Measurements from ENCODE around the gene ANP32A. TPM values are rescaled to one million over a fixed set of nuclear protein-coding genes. Genes with fewer than 3 reads are reported as not detected.

ANP32A gene
- total and polyA plus RNA-seq, 2 experiments from 2014 or later: 140 to 278 TPM

DNA sequence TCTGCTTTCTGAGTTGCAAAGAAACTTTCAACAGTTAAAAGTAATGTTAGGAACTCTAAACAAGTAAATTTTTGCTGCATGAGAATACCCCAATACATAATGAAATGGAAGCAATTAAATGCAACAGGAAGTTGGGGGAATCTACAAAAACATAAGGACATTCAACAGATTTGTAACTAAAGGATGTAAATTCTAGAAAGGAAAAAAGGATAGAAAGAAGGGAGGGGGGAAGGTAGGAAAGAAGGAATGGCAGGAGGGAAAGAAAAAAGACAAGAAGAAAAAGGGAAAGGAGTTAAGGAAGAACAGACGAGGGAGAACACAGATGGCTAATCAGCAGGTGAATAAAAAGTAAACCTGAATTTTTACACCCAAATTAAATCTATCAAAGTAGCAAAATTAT lies 22.3 kb upstream of the ANP32A start:
- Histone ChIP-seq H3K27me3 (peaks cover 48% of the 10 kb centered on the region), H3K4me1 (ENCODE audit: low read depth) (no peaks in the 10 kb centered on the region), H3K27ac (no peak overlapping the region), H3K4me3 (no peak overlapping the region), H3K9me3 (ENCODE audit: low read depth) (no peaks in the 10 kb centered on the region), H3K36me3 (no peaks in the 10 kb centered on the region)
- DNase-seq (ENCODE audit: low read depth in 1 of 2, low spot score in 1 of 2): no peak
- TF ChIP-seq, protein P1, sequence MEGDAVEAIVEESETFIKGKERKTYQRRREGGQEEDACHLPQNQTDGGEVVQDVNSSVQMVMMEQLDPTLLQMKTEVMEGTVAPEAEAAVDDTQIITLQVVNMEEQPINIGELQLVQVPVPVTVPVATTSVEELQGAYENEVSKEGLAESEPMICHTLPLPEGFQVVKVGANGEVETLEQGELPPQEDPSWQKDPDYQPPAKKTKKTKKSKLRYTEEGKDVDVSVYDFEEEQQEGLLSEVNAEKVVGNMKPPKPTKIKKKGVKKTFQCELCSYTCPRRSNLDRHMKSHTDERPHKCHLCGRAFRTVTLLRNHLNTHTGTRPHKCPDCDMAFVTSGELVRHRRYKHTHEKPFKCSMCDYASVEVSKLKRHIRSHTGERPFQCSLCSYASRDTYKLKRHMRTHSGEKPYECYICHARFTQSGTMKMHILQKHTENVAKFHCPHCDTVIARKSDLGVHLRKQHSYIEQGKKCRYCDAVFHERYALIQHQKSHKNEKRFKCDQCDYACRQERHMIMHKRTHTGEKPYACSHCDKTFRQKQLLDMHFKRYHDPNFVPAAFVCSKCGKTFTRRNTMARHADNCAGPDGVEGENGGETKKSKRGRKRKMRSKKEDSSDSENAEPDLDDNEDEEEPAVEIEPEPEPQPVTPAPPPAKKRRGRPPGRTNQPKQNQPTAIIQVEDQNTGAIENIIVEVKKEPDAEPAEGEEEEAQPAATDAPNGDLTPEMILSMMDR (IDR thresholded peaks at IDR 0.05; ENCODE audit: low read depth, low read length): no peak

DNA sequence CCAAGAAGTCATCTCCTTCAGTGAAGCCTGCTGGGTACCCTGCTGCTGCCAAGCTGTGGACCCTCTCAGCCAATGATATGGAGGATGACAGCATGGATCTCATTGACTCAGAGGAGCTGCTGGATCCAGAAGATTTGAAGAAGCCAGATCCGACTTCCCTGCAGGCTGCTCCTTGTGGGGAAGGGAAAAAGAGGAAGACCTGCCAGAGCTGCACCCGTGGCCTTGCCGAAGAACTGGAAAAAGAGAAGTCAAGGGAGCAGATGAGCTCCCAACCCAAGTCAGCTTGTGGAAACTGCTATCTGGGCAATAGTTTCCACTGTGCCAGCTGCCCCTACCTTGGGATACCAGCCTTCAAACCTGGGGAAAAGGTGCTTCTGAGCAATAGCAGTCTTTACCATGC lies 13.7 kb upstream of the ANP32A start:
- Histone ChIP-seq H3K27ac (no peak overlapping the region), H3K4me1 (ENCODE audit: low read depth) (no peaks in the 10 kb centered on the region), H3K9me3 (ENCODE audit: low read depth) (no peaks in the 10 kb centered on the region), H3K36me3 (no peaks in the 10 kb centered on the region), H3K4me3 (no peak overlapping the region), H3K27me3 (no peaks in the 10 kb centered on the region)
- TF ChIP-seq, protein P1 (IDR thresholded peaks at IDR 0.05; ENCODE audit: low read depth, low read length): no peak
- DNase-seq (ENCODE audit: low read depth in 1 of 2, low spot score in 1 of 2): no peak

DNA sequence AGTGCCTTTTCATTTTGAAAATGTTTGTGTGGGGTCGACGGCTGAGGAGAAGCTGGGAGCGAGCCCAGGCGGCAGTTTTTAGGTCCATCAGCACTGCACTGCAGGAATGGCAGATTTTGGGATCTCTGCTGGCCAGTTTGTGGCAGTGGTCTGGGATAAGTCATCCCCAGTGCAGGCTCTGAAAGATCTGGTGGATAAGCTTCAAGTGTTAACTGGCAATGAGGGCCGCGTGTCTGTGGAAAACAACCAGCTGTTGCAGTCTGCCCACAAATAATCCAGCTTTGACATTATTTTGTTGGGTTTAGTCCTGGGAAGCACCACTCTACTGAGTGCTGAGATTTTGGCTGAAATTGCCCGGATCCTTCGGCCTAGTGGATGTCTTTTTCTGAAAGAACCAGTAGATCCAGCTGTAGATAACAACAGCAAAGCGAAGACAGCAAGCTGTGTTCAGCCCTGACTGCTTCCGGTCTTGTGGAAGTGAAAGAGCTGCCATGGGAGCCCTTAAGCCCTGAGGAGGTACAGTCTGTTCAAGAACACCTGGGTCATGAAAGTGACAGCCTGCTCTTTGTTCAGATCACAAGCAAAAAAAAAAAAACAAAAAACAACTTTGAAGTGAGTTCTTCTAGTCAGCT lies 13.1 kb upstream of the ANP32A start:
- no peaks in the 10 kb centered on the region for H3K27me3 ChIP-seq
- no peaks in the 10 kb centered on the region for H3K36me3 ChIP-seq
- no peaks in the 10 kb centered on the region for H3K4me1 ChIP-seq (ENCODE audit: low read depth)
- H3K9me3 ChIP-seq (ENCODE audit: low read depth): no peaks in the 10 kb centered on the region
- no peak overlapping the region for H3K4me3 ChIP-seq
- no peak overlapping the region for H3K27ac ChIP-seq
- TF ChIP-seq, protein P1 (IDR thresholded peaks at IDR 0.05; ENCODE audit: low read depth, low read length): no peak
- DNase-seq (ENCODE audit: low read depth in 1 of 2, low spot score in 1 of 2): no peak

DNA sequence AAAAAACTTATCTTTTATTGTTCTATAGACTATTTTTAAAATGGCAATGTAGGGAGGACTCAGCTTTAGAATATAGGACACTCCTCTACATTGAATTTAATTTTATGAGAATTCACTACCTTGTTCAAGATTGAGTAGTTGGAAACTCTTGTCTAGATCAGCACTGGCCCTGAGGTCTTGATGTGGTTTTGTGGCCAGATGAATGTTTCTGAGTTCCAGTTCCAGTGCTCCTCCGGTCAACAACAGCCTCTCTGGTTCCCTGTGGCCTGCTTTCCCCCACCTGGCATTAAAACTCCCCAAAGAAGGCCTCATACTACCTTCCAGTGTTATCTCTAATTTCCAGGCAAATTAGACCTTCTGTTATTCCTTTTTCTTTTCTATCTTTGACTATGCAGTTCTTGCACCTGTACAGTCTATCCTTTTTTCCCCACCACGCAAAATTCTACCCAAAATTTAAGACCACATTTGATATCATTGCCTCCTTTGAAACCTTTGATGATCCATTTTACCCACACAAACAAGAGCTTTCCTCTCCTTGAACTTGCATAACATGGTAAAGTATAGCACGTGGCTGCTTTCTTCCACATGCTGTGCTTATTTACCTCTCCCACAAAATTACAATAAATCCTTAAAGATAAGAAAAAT lies 9.6 kb upstream of the ANP32A start:
- H3K4me1 ChIP-seq (ENCODE audit: low read depth): no peaks in the 10 kb centered on the region
- H3K27ac ChIP-seq: no peak overlapping the region
- no peaks in the 10 kb centered on the region for H3K9me3 ChIP-seq (ENCODE audit: low read depth)
- H3K36me3 ChIP-seq: no peaks in the 10 kb centered on the region
- TF ChIP-seq, protein P1 (IDR thresholded peaks at IDR 0.05; ENCODE audit: low read depth, low read length): no peak
- DNase-seq (ENCODE audit: low read depth in 1 of 2, low spot score in 1 of 2): no peak
- no peaks in the 10 kb centered on the region for H3K27me3 ChIP-seq
- H3K4me3 ChIP-seq: no peak overlapping the region

DNA sequence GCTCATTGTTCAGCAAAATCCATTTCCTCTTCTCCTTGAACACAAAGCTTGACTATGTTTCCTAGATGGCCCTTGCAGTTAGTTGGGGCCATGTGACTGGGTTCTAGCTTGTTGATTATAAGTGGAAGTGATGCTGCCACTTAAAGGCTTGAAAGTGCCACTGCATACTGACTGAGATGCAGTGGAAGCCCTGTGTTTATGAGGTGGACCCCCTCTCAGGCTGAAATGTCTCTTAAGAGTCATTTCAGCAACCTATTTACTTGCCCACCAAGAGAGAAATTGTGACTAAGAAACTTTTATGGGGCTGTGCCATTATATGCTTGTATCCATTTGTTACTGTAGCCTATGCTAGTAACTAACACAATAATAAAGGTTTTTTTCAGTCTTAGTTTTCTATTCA lies 8.4 kb upstream of the ANP32A start:
- H3K9me3 ChIP-seq (ENCODE audit: low read depth): no peaks in the 10 kb centered on the region
- peak in 1 of 2 donors; percentile 50 for DNase-seq (ENCODE audit: low read depth in 1 of 2, low spot score in 1 of 2)
- H3K4me1 ChIP-seq (ENCODE audit: low read depth): no peaks in the 10 kb centered on the region
- H3K4me3 ChIP-seq: no peak overlapping the region
- TF ChIP-seq, protein P1 (IDR thresholded peaks at IDR 0.05; ENCODE audit: low read depth, low read length): peak; percentile 41
- no peak overlapping the region for H3K27ac ChIP-seq
- H3K27me3 ChIP-seq: no peaks in the 10 kb centered on the region
- no peaks in the 10 kb centered on the region for H3K36me3 ChIP-seq
